NB4 (cell line): Measurements from ENCODE around the gene NOS3.
A peak's percentile ranks its signal among the peaks of the same experiment; 100 is the strongest.

ENCODE experiments used
- DNase-seq: peaks from one replicate; pipeline ENCODE4 v3.0.0; 2010; ENCODE audit warnings: low read depth
- H3K4me3 ChIP-seq: one replicate; pipeline ENCODE4 v1.5.1; 2011; ENCODE audit warnings: mild to moderate bottlenecking, low read depth, low read length, moderate library complexity
- CTCF ChIP-seq: IDR thresholded peaks from one replicate; pipeline ENCODE4 v1.5.1; 2012; ENCODE audit warnings: low read depth, low read length
- MAX ChIP-seq: IDR thresholded peaks from 2 replicates; pipeline ENCODE4 v1.6.1; 2011; ENCODE audit warnings: low read depth, low read length
- MYC ChIP-seq: IDR thresholded peaks from 2 replicates; pipeline ENCODE4 v1.6.1; 2011; ENCODE audit warnings: low read depth, low read length
- POLR2A ChIP-seq: IDR thresholded peaks from 2 replicates; pipeline ENCODE4 v1.6.1; 2011; ENCODE audit warnings: mild to moderate bottlenecking; ENCODE audit not compliant: insufficient read length; ENCODE audit errors: extremely low read depth

Gene NOS3

GRCh38 chr7:150998341-150998740 lies 7.5 kb downstream of the NOS3 start:
- H3K4me3 ChIP-seq = no peak overlapping the region
- TF ChIP-seq CTCF (no peak), POLR2A (no peak), MYC (no peak), MAX (no peak)
- DNase-seq = no peak

- TF ChIP-seq MYC (no peak), MAX (no peak), POLR2A (no peak), CTCF (no peak)
- no peak for DNase-seq
- H3K4me3 ChIP-seq = no peak overlapping the region
Measured at GRCh38 chr7:150999001-150999400, 8.2 kb downstream of the NOS3 start.

- TF ChIP-seq MAX (no peak), CTCF (no peak), POLR2A (no peak), MYC (no peak)
- H3K4me3 ChIP-seq = no peak overlapping the region
- no peak for DNase-seq
Measured at GRCh38 chr7:150999497-151000230, 8.8 kb downstream of the NOS3 start.

GRCh38 chr7:151000897-151001495 lies 10.2 kb downstream of the NOS3 start:
- peak; percentile 68 for DNase-seq
- no peak for TF ChIP-seq MYC
- TF ChIP-seq CTCF = no peak
- no peak for TF ChIP-seq POLR2A
- no peak for TF ChIP-seq MAX
- H3K4me3 ChIP-seq = no peak overlapping the region

GRCh38 chr7:151001546-151001945 lies 10.7 kb downstream of the NOS3 start:
- no peak for DNase-seq
- TF ChIP-seq POLR2A = no peak
- no peak overlapping the region for H3K4me3 ChIP-seq

- no peak for DNase-seq
- TF ChIP-seq MAX = no peak
- TF ChIP-seq CTCF = no peak
- TF ChIP-seq MYC = no peak
- TF ChIP-seq POLR2A = no peak
- no peak overlapping the region for H3K4me3 ChIP-seq
Measured at GRCh38 chr7:151003572-151003971, 12.8 kb downstream of the NOS3 start.
